GM19023 (cell line): Measurements from ENCODE around the gene TMEM255B.
"Not testable (repeated sequence)": the region's sequence is repeated elsewhere in the genome, so short reads cannot be mapped to it uniquely, and the experiment has no call there.

Experiments
- ATAC-seq: cut with Tn5 transposase; IDR thresholded peaks from one replicate; pipeline ENCODE4 v1.9.1; 2021; ENCODE audit warnings: mild to moderate bottlenecking, moderate library complexity; ENCODE audit not compliant: unreplicated experiment

Gene TMEM255B

DNA sequence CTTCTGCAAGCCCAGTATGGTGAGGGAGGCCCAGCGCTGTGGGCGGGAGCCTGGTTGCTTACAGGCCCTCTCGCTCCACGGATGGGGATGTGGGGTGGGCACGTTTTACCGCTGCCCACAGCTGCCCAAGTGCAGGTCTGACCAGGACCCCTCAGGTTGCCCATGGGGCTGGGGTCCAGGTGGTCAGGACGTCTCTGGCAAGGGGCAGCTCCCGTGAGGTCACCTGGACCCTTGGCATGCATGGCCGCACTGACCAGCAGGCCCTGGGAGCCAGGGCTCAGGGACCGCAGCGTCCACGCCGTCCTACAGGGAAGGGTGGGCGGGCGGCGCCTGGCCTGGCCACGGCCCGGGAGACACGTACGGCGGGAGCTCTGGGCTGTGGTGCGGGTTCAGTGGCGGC is 72.0 kb downstream of the TMEM255B start:
- ATAC-seq, result no peak

DNA sequence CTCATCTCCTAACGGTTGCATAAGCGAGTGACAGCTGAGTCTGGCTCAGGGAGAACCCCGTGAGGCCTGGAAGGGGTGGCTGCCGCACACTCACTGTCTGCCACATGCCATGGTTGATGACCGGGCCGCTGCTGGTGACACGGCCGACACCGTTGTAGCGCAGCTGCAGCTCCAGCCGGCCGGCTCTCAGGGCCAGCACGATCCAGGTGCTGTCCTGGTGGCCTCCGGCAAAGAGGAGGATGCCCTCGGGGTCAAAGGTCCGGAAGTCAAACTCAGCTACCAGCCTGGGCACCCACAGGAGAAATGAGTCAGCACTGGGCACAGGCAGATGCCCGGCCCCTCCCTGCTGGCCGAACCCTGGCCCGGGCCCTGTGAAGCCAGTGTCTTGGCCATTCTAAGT is 73.2 kb downstream of the TMEM255B start:
- no peak for ATAC-seq

DNA sequence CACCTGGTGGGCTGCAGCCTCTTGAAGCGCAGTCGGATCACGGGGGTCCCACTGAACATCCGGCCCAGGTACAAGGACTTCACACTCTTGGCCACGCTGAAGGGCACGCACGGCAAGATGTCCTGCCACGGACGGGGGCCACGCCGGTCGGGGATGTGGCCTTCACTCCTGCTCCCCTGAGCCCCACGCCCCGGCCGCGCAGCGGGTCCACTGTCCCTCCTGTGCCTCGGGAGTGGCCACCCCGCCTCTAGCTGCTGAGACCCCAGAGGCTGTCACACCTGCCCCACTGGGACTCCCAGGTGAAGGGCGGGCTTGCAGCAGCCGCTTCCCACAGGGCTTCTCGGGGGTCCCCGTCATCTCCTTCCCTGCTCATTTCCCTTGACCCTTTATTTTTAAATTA is 73.6 kb downstream of the TMEM255B start:
- no peak for ATAC-seq

DNA sequence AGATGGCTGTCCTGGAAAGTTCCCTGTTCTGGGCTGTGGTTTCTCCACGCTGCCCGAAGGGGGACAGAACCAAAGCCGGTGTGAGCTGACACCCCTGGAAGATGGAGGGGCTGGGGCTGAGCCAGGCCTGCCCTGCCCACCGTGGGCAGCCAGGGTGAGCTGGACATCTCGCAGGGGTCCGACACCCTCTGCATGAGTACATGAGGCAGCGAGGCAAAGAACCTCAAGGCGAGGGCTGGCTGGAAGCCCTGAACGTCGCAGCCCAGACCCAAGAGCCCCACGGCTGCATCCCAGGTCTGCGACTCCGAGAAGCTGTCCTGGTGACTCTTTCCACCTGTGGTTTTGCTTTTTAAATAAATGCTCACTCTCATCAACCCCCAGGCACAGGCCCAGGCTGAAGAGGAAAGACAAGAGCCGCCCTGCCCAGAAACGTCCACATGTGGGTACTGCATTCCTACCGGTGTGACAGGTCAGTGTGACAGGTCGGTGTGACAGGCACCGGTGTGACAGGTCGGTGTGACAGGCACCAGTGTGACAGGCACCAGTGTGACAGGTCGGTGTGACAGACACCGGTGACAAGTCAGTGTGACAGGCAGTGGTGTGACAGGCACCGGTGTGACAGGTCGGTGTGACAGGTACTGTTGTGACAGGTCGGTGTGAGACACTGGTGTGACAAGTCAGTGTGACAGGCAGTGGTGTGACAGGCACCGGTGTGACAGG is 74.2 kb downstream of the TMEM255B start:
- ATAC-seq, result no peak

DNA sequence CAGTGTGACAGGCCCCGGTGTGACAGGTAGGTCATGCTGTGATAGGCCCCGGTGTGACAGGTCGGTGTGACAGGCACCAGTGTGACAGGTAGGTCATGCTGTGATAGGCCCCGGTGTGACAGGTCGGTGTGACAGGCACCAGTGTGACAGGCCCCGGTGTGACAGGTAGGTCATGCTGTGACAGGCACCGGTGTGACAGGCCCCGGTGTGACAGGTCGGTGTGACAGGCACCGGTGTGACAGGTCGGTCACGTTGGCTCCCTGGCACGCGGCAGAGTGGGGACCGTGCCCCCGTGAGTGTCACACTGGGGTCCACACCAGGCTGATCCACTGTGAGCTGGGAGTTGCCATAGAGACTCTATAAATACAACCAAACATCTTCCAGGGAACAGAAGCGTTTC is 75.0 kb downstream of the TMEM255B start:
- ATAC-seq, result not testable (repeated sequence)

DNA sequence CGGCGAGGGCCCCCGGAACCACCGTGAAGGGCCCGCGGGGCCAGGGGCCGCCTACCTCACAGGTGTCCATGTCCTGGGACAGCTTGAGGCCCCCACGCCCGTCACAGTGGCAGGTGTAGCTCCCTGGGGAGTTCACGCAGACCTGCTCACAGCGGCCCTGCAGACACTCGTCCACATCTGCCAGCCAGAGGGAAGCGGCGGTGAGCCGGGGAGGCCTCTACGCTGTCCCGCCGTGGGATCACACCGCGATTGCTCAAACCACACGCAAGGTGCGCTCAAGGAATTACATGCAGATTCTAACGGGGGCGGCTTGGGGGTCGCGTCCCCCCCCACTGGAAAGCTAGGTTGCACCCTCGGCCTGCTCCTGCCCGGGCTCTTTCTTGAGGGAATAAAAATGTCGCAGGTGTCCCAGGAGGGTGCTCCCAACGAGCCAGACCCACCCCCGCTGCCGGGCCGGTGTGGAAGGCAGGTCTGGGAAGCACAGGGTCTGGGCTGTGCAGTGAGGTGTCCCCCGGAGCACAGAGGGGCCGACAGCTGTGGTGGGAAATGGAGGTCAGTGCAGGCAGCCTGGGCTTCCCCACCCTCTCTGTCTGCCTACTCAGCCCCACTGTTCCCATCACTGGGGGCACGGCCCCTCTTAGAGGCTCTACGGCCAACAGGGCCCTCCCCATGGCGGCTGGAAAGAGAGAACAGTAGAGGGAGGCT is 75.6 kb downstream of the TMEM255B start:
- ATAC-seq, result no peak

DNA sequence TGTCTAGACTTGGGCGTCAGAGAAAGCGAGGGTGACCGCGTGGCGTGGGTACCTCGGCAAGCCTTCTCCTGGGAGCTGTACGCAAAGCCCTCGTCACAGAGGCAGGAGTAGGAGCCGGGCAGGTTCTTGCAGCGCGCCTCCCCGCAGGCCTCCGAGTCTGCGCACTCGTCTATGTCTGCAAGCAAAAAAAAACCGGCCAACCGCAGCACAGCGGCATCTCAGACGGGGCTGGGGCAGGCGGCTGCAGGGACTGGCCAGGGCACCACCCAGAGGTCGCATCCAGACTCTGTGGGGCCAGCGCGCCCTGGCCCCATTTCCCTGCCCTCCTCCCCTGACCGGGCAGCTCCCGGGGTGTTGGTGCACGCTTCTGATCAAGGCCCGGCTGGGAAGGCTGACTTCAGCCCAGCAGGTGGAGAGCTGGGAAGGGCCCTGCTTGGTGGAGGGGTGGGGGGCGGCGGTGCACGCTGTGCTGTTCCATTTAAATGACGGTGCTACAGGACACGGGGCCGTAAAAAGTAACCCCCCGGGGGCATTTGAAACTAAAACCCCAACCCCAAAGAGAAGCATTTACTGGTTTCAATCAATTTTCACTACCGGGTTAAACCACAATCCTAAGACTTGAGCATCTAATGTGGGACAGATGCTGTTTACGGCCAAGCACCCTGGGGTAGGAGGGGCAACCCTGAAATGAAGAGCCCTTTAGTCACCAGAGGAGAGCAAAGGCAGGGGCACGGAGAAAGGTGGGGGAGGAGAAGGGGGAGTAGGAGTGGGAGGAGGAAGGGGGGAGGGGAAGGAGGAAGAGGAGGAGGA is 76.6 kb downstream of the TMEM255B start:
- no peak for ATAC-seq

DNA sequence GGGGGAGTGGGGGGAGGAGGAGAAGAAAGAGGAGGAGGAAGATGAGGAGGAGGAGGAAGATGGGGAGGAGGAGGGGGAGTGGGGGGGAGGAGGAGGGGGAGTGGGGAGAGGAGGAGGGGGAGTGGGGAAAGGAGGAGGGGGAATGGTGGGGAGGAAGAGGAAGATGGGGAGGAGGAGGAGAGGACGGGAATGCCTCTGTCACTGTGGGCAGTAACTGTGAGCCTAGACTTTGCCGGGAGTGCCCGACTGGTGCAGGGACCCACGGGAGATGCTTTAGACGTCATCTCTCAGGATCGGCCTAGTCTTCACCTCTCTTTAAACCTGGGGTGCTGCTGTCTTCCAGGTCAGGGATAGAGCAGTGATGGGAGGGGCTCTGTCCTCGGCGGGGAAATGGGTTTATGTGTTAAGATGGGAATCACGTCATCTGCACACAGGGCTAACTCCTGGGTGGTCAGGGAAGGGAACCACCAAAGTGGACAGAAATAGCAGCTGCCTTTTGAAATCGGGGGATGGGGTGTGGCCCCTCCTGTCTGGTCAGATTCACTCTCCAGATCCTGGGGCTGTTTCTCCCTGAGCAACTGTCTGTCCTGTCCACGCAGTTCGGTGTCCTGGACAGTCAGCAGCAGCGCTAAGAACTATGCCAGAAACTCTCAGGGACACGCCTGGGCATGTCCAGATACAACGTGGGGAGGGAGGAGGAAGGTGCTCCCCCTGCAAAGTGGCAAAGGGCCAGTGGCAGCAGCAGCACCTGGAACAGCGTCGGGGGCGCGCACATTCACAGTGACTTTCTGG is 77.9 kb downstream of the TMEM255B start:
- no peak for ATAC-seq

DNA sequence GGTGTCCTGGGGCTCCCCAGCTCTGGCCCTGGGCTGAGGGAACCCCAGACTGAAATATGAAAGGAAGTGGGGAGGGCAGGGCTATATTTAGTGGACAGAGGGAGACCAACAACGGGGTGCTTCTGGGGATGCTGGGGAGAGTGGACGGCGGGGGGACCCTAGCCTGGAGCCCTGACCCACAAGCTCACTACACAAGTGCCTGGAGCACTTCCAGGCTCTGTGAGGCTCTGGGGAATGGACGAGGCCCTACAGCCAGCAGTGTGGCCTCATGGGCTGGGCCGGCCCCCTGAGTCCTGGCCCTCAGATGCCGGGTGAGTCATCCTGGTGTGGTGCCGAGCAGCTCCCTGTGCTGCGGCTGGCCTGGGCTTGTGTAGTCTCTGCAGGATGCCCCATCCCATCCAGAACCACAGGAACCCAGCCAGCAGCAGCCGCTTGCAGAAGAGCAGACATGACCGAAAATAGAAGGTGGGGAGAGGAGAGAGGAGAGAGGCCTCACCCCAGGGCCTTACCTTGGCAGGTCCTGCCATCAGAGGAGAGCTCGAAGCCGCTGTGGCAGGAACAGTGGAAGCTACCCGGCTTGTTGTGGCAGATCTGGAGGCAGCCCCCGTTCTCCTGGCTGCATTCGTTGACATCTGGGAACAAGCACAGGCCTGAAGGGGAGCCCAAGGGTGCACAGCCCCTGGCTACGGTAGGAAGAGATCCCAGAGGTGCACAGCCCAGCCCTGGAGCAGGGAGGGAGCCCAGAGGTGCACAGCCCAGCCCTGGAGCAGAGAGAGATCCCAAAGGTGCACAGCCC is 78.7 kb downstream of the TMEM255B start:
- no peak for ATAC-seq

DNA sequence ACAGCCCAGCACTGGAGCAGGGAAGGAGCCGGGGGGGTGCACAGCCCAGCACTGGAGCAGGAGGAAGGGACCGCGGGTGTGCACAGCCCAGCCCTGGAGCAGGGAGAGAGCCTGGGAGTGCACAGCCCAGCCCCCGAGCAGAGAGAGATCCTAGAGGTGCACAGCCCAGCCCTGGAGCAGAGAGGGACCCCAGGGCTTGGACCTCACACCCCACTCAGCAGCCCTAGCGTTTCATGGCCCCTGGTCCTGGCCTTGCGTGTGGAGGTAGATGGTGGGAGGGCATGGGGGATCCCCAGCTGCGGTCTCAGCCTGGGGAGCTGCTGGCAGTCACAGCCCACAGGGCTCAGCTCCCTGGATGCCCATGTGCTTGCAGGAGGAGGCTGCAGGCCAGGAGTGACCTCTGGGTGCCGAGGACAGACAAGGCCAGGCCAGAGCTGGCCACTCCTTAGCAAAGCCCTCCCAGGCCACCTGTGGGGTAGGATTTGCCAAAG is 79.7 kb downstream of the TMEM255B start:
- no peak for ATAC-seq

DNA sequence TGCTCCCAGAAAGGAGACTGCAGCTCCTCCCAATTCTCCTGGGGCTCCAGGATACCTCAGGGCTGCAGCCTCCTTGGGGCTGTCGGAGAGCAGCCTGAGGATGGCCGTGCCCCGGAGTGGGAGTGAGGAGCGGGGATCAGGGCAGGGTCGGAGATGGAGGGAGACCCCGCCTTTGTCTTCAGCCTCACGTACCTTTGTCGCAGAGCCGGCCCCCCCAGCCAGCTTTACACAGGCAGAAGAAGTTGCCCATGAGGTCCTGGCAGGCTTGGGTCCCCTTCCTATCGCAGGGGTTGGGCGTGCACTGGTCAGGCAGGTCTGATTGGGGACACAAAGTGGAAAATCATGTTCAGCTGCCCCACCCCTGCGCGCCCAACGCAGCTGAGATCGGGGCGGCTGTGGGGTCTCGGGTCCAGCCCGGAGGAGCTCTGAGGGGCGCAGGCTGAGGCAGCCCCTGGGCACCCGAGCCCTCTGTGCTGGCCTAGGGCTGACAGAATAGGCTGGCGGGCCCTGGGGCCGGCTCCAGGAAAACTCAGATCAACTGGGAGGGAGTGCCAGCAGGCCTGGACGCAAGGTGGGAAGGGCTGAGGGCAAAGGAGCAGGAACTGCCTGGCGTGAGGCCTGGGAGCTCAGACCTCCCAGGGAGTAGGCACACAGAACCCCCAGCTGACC is 80.6 kb downstream of the TMEM255B start:
- no peak for ATAC-seq

DNA sequence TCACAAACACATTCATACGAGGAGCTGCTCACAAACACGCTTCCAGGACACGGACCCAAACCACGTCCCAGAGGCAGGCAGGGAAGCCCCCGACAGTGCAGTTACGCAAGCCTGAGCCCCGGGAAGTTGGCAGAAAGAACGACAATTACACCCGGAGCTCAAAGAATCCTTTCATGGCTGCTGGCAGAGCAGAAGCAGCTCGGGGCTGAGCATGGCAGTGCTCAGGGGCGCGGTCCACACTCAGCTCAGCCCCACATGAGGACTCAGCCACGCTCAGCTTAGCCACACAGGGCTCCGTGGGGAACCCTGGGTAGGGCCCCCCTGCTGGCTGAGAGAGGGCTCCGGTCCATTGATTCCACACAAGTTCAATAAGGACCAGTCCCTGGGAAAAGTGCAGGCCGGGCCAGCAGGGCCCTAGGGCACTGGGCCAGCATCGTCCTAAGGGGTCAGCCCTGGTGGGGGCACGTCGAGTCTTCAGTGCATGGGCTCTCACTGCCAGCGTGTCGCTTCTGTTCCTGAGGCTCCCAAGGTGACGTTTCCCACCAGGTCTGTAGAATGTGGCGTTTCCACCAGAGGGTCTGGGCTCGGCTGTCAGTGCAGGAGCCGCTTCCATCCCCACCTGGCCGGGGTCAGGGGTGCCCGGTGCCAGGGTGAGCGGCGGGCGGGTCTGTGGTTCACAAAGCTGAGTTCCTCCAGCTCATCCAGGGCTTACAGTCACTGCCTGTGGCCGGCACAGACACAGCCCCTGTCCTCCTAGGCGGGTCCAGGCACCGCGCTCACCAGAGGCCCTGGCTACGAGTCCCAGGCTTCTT is 81.7 kb downstream of the TMEM255B start:
- ATAC-seq, result no peak

DNA sequence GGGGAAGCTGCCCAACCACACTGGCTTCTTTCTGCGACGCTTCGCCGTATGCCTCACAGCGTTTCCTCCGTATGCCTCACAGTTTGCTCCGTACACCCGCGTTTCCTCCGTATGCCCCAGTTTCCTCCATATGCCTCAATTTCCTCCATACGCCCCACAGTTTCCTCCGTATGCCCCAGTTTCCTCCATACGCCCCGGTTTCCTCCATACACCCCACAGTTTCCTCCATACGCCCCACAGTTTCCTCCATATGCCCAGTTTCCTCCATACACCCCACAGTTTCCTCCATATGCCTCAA is 82.3 kb downstream of the TMEM255B start:
- no peak for ATAC-seq

DNA sequence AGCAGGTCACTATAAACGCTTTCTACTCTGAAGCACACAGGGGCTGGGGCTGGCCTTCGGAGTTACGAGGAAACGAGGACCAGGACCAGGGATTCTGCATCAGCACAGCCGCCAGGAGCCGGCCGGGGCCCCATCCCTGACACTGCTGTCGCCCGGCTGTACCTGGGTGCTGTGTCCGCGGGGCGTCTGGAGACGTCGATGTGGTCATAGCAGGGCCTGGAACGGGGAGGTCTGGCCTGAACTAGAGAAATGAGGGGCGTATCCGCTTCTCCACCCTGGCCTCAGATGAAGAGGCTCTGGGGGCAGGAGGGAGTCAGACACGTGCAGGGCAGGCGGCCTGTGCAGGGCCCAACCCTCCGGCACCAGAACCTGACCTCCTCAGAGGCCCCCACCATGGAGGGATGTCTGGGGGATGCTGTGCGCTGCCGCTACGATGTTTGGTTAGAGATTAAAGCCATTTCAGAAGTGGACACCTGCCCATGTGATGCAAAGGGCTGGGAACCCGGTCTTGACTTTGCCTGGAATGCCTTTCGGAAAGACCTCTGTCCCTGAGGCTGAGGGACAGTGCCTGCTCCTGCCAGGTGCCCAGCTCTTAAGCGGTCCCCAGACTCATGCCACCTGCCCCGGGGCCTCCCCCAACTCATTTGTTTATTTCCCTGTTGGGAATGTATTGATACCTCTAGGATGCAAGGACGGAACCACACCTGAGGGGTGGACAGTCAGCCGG is 83.5 kb downstream of the TMEM255B start:
- ATAC-seq, result no peak

DNA sequence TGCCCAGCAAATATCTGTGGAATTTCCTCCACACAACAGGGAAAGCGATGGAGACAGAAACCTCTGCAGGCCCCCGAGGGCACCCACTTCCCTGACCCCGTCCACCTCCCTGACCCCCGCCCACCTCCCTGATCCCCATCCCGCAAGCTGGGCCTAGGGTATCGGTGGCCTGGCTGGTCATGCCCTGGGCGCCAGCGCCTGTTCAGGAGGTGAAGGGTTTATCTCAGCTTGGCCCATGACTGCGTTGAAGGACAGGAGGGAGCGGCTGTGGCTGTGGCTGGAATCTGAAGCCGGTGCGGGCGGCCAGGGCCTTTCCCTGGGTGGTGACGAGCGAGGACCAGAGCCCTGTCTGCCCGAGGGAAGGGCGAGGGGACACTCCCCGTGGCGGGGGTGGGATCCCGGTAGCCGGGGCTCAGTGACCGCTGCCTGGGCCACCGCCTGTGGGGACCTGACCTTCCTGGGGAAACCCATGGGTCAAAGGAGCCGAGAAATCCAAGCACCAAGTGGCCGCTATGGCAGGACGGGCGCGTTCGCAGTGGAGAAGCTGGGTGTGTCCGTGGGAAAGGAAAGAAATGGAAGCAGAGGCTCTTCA is 84.1 kb downstream of the TMEM255B start:
- ATAC-seq, result no peak

DNA sequence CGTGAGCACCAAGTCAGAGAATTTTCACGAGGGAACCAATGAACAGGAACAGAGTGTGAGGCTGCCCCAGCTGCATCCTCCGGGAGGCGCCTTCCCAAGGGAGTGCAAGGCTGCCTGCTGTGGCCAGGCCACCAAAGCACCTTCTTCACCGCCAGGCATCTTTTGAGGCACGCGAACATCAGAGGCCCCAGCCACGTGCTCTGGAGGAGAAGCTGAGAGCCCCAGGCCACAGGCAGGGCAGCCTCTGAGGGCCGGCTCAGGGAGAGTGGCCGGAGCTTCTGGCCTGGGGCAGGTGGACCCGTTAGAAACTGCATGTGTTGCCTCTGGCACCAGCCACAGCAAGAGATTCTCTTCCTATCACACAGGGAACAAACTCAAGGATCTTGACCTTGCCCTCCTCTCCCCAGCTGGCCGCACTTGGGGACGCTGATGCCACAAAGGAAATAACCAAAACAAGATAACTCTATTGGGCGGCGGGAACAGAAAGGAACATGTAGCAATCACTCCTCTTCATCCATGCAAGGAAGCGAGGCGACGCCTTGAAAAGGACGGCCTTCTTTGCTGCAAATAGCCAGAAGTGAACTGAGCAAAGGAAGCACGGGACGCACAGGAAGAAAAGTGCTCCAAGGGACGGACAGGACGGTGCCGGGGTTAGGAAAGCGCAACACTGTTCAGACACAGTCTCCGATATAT is 85.0 kb downstream of the TMEM255B start:
- ATAC-seq, result no peak

DNA sequence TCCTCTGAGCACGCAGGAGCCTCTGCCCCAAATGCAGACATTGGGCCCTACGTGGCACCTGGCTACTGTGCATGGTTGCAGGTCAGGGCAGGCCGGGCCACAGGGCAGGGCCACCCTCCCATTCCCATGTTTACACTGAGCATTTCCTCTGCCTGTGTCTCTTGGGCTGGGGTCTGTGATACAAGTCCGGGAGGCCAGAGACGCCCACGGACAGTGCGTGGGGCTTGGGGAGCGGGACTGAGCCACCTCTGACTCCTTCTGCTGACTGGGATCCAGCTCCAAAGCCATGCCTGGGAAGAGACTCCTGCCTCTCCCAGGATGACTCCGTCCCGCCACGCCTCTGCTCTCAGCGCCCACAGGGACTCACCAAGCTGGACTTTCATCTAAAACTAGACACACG is 86.0 kb downstream of the TMEM255B start:
- ATAC-seq, result no peak
